CD4-positive, alpha-beta T cell treated with Interleukin-10 for 1 hour (primary cell): ENCODE measurements around the gene ELOA.
A peak's percentile ranks its signal among the peaks of the same experiment; 100 is the strongest.
"Not testable (repeated sequence)": the region's sequence is repeated elsewhere in the genome, so short reads cannot be mapped to it uniquely, and the experiment has no call there.

Experiments used
- DNase-seq: peaks from one replicate; pipeline ENCODE4 v3.0.0-alpha.2; 2020

Gene ELOA

DNA sequence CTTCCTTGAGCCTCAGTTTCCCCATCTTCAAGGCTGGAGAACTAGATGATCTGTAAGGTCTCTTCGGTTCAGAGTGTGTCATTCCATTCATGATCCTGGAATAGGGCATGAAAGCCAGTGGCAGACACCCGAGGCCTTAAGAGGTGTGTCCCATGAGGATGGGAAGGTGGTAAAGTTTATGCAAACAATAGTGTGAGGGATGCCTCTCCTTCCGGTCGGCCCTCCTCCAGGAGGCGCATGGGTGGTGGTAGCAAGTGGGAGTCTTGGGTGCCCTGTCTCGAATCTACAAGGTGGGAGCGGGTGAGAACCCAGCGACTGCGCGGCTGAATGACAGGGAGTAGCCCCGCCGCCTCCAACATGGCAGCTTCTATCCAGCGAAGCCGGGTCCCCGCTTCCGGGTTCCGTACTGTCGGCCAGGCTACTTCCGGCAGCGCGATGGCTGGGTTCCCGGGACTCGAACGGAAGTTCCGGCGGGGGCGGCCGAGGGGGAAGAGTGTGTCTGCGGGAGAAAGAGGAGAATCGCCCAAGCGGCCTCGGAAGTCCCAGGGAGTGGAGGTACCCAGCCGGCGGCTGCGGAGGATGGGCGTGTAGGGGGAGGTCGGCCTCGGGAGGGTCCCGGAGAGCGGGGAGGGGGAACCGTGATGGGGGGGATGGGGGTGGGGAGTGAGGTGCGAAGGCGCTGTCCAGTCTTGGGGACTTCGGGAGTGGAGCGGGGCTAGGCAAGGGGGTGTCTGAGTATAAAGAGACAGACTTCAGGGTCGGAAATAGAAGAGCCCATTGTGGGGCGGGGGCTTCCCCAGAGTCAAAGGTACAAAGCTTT lies 47.6 kb downstream of the ELOA start, which contains the start of gene LYPLA2:
LYPLA2 (plus strand) TSS at position 450 of the 820 bp plus-strand sequence. CDS start 1,538 bp downstream, outside the sequence.
- DNase-seq, result peak; percentile 88

DNA sequence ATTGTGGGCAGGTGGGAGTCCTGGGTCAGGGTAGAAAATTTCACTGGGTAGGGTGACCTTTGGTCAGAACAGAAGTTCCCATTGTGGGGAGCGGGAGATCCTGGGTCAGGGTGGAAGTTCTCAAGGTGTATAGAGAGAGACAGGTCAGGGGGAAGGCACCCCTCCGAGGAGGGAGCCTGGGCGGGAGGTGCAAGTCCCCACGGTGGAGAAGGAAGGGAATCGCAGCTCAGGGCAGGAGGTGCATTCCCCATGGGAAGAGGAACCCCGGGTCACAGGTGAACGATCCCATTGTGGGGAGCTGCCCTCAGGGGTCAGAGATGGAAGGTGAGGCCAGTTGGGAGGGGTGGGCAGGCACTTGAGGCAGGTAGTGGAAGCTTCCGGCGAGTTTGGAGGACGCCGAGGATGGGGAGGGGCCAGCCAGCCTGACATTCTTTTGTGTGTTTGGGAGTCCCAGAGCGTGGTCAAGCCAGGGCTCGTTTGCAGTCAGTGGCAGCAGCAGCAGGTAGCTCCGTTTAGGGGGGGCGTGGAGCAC lies 48.3 kb downstream of the ELOA start:
- peak; percentile 32 for DNase-seq

DNA sequence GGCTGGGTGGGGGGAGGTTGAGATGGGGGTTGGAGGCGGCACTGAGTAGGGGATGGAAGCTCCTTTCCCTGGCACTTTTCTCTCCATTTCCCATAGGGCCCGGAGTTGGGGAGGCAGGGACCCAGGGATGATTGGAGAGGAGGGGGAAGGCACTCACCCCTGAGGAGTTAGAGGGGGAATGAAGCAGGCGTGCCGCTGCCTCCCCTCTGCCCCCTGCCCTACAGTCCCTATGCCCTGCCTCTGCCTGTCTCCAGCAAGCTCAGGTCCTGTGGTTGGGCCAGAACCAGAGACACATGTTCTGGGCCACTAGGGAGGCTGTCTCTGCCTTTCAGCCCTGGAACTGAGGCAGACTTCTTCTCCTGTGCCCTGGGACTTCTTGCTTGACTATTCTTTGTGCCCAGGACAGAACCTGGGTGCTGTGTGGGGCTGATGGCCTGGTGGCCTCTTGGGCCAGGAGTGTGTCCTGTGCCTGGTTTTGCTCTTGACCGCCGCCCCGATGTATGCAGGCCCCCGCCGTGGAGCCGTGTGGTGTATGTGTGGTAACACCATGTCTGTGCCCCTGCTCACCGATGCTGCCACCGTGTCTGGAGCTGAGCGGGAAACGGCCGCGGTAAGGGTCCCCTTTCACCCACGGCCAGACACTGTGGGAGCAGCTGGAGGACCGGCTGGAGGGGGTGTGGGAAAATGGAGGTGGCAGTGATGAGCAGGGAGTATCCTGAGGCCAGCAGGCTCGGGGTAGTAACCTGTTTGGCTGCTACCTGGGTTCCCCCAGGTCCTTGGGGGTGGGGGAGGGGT lies 49.1 kb downstream of the ELOA start:
- no peak for DNase-seq

DNA sequence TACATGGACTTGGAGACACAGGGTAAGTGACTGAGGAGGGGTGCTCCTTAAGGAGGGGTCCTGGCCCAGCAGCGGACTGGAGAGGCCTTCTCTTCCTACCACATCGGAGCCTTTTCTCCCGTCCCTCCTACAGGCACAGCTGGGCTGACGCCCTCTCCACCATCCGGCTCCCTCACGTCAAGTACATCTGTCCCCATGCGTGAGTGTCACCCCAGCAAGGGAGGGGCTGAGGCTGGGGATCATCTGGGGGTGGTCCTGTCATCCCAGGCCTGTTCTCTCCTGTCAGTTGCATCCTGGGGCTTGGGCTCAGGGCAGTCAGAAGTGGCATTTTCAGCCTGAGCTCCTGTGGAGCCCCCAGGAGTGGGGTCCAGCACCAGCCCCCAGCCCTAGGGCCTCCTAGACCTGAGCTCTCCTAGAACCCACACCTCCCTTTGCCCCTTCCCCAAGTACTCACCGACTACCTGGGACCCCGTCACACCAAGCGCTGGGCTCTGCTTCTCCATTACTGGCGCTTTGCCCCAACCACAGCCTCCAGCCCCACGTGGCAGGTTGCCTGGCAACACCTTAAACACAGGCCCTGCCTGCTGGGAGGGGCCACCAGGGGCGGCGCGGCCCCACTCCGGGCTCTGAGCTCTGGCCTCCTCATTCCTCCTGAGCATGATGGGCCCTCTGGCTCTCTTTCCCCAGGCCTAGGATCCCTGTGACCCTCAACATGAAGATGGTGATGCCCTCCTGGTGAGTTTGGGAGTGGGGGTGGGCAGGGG lies 49.9 kb downstream of the ELOA start:
- DNase-seq, result peak; percentile 53

DNA sequence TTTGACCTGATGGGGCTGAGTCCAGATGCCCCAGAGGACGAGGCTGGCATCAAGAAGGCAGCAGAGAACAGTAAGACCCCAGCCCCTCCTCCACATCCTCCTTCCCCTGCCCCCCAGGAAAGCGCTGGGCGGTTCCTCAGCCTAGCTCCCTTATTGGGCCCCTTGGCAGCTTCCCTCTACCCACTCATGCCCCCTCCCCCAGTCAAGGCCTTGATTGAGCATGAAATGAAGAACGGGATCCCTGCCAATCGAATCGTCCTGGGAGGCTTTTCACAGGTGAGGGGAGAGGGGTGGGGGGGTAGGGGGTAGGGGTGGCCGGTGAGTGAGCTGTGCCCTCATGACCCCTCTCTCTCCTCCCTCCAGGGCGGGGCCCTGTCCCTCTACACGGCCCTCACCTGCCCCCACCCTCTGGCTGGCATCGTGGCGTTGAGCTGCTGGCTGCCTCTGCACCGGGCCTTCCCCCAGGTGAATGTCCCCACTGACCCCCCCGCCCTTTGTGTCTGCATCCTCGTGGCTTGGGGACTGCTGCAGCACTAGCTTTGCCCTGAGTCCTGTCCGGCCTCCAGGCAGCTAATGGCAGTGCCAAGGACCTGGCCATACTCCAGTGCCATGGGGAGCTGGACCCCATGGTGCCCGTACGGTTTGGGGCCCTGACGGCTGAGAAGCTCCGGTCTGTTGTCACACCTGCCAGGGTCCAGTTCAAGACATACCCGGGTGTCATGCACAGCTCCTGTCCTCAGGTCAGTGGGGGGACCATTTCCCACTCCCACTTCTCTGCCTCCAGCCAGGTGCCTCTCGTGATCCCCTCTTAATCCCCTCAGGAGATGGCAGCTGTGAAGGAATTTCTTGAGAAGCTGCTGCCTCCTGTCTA lies 50.8 kb downstream of the ELOA start:
- DNase-seq, result no peak

DNA sequence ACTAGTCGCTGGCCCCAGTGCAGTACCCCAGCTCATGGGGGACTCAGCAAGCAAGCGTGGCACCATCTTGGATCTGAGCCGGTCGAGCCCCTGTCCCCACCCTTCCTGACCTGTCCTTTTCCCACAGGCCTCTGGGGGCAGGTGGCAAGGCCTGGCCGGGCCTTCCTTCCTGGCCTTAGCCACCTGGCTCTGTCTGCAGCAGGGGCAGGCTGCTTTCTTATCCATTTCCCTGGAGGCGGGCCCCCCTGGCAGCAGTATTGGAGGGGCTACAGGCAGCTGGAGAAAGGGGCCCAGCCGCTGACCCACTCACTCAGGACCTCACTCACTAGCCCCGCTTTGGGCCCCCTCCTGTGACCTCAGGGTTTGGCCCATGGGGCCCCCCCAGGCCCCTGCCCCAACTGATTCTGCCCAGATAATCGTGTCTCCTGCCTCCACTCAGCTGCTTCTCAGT lies 51.5 kb downstream of the ELOA start:
- DNase-seq, result not testable (repeated sequence)

DNA sequence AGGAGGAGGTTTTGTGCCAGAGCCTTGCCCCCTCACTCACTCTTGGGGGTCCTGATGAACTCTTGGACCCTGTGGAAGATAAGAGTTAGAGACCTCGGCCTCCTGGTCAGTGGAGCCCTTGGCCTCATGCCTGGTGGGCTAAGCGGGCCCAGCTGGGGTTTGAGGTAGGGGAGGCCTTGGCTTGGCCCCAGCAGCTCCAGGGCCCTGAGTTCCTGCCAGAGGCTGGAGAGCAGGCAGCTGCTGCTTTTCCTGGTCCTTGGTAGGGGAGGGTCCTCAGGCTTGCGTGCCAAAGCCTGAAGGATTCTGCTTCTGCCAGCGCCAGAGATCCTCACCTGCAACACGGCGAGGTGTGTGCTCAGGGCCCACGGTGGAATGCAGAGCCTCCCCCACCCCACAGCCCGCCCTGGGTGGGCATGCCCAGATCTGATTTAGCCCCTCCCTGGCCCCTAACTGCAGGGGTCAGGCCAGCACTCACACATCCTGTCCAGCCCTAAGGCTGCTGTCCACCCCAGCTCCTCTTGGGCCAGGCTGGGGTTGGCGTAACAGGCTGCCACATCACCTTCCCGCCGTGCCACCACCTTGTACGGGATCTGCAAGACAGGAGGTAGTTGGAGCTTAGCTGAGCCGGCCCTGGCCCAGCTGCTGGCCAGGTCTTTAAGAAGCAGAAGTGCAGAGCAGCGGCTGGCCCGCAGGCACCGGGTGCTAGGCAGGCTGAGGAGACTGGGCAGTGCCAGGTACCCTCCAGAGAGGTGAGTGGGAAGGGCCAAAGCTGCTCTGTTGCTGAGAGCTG lies 52.6 kb downstream of the ELOA start:
- no peak for DNase-seq

DNA sequence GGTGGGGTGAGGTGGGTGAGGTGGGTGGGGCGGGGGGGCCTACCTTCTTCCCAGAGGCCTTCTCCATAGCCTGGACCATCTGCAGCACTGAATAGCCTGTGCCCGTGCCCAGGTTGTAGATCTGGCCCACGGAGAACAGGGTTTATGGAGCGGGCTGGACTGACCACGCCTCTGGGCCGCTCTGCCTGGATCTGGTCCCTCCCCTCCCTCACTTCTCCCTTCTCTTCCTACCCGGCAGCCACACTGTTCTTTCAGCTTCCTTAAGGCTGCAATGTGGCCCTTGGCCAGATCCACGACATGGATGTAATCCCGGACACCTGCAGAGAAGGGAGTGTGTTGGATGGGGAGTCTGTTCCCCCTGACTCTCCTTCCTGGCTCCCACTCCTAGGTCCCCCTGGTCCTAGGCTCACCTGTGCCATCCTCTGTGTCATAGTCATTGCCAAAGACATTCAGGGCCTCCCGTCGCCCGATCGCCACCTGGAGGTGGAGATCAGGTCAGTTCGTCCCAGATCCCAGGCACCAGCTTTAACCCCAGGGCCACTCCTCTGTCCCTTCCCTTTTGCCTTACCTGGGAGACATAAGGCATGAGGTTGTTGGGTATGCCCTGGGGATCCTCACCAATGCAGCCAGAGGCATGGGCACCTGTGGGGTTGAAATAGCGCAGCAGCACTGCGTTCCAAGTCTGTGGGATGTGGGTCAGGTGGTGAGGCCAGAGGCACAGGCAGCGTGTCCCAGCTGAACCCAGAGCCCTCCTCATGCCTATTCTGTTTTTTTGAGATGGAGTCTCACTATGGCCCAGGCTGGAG lies 53.4 kb downstream of the ELOA start:
- DNase-seq, result no peak

DNA sequence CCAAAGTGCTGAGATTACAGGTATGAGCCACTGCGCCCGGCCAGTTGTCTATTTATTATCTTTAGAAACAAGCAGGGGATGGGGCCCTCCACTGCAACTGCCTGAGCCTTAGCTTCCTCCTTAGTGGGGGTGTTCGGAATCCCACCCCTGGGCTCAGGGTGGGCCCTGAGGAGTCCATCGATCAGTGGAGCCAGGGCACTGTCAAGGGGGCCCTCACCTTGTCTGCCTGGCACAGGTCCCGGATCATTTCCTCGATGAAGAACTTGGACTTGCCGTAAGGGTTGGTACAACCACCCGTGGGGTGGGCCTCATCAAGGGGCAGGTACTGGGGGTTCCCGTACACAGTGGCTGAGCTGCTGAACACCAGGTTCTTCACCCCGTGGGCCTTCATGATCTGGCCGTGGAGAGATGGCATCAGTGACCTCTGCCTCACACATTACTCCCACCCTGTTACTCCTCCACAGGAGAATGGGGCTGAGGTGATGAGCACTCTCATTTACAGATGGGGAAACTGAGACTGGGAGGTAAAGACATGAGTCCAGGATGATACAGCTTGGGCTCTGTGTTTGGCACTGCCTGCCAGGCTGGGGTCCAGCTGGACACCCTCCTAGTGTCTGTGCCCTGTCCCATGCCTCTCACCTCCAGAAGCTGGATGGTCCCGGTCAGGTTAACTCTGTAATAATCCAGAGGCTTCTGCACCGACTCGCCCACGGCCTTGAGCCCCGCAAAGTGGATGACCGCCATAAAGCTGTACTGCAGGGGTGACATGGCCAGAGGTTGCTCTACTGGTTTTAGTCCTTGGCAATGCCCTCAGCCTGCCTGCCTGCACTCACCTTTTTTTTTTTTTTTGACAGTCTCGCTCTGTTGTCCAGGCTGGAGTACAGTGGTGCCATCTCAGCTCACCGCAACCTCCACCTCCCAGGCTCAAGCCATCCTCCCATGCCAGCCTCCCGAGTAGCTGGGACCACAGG lies 54.5 kb downstream of the ELOA start:
- no peak for DNase-seq

DNA sequence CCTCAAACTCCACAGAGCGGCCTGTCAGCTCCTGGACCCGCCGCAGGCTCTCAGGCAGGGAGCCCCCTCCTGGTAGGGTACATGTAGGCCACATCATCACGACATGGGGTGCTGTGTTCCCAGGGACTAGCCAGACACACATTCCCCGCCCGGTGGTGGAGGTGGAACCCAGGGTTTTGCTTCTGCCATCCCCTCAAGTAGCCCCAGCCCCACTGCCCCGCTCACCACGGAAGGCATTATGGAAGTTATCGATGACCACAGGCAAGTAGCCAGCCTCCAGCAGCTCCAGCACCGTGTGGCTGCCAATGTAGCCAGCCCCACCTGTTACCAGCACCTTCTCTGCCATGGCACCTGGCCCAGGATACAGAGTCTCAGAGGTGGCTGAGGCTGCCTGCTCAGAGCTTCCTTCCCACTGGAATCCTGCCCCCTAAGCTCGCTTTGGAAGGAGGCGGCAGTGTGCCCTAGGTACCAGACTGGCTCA lies 55.4 kb downstream of the ELOA start:
- DNase-seq, result no peak

DNA sequence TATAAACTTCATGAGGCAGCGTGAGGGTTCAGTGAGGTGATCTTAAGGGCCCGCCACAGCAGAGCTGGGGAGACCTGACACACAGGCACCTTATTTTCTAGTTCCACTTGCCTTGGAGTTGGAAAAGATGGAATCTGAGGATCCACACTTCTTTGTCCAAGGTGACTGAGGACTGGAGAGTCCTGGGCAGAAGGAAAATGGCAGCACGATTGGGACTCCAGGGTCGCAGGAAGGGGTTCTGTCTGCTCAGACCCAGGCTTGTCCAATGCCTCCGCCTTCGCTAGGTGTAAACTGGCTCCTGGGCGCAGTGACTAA lies 55.9 kb downstream of the ELOA start:
- DNase-seq, result no peak

DNA sequence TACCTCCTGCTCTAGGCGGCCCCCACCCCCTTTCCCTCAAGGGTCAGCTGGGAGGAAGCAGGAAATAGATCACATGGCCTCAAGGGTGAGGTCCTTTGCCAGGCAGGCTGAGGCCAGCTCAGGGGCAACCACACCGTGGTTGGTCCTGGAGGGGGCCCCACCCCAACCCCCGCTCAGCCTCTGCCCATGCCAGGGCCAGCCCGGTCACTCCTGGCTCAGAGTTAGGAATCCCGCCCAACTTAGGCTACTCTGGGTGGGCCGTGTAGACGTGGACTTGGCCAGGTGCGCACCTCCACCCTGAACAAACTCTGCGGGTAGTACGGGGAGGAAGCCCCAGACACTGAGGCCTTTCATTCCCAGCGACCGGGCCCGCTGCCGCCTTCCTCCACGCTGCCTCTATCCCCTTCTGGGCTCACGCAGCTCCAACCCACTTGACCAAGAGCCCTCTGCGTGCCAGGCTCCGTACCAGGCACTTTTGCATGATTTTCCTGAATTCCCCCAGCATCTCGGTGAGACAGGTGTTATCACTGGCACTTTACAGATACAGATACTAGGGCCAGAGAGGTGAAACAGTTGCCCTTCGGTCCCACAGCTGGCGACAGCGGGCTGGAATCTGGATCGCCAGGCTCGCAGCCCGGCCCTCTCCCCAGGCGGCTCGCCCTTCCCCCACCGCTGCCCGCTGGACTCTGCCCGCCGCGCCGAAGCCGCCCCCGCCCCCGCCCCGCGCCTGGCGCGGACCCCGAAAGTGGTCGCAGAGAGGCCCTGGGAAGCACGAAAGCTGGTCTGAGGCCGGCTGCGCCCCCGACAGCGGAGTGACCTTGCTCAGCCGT lies 56.5 kb downstream of the ELOA start:
- DNase-seq, result peak; percentile 40

DNA sequence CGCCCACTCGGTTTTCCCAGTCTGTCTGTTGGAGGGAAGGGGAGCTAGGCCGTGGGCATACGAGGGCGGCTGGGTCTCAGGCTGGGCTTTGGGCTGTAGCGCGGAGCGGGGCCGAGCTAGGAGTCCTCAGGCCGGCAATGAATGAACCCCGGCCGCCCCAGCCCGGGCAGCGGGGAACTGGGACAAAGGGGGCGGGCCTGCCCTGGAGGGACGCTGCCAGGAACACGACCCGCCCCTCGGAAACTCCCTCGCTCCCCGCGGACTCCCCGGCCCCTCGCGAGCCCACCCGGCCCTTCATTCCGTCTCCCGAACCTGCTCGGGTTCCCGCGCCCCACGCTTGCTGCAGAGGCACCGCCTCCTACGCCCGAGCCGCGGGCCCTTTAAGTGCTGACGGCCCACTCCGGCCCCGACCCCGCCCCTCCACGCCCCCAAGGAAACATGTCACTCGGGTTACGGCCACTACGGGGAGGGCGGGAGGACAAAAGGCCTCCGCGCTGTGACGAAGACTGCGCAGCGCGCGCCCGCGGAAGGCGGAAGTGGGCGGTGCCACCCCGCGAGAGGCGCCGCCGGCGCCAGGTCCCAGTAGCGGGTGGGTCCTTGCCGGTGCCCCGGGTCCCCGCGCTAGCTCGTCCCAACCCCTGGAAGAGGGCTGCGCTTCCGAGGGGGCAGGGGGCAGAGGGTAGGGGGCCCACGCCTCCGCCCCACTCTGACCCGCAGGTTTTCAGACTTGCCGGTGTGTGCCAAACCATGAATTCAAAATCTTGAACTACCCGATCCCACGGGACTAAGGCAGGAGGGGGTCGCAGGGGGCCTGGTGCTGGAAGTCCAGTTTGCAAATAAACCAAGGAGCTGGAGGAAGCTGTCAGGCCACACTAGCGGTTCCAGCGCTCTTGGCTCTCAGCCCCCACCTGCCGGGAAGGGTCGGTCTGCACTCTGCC lies 57.4 kb downstream of the ELOA start, which contains the start of gene GALE:
GALE (minus strand) TSS at position 355 of the 938 bp plus-strand sequence. CDS start 1,747 bp downstream, outside the sequence.
- DNase-seq, result peak; percentile 97

DNA sequence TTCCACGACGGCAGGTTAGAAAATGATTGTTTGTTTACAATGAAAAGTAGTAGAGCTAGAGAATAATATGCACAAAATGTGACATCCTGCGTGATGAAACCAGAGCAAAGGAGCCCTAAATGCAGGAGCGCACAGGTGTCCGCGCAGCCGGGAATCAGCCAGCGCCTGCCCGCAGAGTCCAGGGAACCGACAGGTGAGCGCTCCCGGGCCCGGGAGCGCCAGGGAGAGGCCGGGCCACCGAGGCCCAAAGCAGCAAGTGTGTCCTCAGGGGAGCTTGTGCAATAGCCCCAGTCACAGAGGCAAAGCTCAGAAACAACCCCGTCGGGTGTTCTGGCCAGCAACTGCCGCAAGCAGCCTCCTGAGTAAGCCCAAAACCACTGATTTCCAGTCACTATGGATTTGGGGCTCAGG lies 58.1 kb downstream of the ELOA start:
- no peak for DNase-seq

DNA sequence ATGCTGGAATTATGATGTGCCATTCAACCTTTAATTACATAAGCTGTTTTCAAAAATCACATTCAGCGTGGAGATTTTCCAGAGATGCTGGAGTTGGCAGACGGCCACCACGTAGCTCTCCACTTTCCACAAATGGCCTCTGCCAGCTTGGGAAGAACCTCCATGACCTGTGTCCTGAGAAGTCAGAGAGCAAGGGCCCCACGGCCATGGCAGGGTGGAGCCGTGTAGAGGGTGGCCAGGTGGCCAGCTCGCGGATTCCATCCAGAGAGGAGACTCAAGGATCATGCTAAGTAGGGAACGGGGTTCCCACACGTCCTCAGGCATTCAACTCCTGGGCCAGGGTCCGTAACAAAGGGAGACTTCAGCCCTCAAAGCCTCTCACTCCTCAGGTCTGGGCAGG lies 58.6 kb downstream of the ELOA start:
- no peak for DNase-seq

DNA sequence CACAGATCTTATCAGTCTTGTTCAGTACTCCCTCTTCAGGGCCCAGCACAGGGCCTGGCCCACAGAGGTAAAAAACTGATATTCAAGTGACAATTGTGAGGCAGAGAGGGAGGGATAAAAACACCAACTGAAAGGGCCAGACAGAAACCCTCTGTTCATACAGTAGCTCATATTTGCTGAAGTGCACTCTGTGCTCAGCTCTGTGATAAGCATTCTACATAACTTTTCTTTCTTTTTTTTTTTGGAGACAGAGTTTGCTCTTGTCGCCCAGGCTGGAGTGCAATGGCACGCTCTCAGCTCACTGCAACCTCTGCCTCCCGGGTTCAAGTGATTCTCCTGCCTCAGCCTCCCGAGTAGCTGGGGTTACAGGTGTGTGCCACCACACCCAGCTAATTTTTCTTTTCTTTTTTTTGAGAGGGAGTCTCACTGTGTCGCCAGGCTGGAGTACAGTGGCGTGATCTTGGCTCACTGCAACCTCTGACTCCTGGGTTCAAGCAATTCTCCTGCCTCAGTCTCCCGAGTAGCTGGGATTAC lies 59.6 kb downstream of the ELOA start:
- not testable (repeated sequence) for DNase-seq
